Fibroblast of peridontal ligament (primary cell): ENCODE data around the gene EEF1AKMT1.
"Not testable (repeated sequence)": the region's sequence is repeated elsewhere in the genome, so short reads cannot be mapped to it uniquely, and the experiment has no call there.

Experiments used
- DNase-seq: peaks from one replicate; pipeline ENCODE4 v3.0.0-alpha.2; 2010; ENCODE audit errors: extremely low read depth

EEF1AKMT1 gene

DNA sequence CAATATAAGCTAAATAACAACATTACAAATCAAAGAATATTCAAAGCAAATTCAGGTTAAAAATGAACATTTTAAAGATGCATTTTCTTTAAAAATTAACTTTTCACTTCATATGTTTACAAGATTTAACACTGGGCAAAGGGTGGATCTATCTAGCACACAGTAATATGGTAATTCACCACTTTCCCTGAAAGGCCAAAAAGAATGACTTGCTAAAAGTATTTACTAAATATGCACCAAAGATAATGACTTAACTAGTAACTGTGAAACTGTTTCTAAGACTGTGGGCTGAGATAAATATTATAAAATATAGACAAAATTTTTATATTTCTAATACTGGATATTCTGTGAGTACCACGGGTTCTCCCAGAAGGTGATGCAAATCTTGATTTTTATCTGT lies 4.5 kb upstream of the EEF1AKMT1 start:
- DNase-seq = no peak

DNA sequence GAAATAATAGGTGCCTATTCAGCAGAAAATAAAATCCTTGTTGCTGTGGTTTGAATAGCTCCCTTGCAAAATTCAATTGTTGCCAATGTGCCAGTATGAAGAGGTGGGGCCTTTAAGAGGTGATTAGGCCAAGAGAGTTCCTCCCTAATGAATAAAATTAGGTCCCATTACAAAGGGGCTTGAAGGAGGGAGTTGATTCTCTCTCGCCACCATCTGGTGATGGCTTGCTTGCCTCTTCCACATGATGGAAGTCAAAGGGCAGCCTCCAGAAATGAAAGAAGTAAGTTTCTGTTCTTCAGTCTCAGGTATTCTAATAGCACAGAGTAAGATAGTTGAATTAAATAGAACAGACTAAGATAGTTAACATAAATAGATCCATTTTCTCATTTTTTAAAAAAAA lies 3.0 kb upstream of the EEF1AKMT1 start:
- DNase-seq = no peak

DNA sequence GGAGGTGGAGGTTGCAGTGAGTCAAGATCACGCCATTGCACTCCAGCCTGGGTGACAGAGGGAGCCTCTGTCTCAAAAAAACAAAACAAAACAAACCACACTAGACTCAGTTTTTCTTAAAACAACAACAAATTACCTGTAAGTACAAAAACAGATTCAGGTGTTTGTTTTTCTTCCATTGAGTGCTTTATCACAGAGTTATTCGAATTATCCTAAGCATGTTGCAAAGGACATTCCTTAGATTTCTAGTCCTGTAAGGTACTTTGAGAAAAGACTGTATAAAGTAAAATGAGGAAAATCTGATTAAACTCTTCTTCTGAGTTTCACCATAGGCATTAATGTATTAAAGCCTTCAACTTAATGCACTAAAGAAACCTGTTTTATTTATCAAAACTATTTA lies 2.2 kb upstream of the EEF1AKMT1 start:
- no peak for DNase-seq

DNA sequence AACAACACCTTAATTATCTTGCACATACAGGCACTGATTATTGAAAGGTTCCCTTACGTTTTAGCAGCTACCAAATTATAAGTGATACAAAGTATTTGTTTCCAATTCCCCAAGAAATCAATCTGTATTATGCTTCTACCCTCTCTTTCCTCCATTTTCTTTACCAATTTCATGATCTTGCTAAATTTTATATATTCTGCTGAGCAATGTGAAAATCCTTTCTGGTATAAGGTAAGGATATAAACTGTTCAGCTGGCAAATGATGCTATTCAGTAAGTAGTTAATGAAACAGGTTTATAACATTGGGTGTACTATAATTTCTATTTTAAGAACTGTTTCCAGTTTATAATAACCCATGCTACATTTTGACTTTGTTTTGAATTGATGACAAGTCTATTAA lies 985 bp upstream of the EEF1AKMT1 start:
- no peak for DNase-seq

DNA sequence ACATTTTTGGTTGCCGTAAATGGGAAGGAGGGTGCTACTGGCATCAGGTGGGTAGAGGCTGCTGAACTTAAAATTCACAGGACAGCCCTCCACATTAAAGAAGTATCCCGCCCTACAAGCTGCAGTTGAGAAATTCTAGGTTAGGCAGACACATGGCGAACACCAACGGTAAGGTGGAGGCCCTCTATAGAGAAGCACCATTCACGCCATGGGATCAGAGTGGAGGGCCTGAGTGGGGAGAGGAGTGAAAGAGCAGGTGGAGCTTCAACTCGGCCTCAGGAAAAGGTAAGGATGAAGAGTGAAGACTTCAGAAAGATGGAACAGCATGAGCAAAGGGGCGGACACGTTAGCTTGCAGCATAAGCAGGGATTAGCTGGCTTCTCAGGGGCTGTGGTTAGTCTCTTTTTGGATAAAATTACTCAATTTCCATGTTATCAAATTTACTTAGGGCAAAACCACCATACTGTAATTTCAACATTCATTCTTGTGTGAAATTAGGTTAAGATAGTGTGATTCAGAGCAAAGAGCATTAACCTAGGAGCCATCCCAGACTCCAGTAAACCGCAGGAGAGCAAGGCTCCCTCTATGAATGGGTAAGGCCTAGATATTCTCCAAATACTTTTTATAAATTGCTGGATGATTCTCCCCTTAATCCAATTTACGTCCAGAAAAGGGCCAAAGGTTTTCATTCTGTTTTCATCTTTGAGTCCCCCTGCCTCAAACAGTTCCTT lies 1.2 kb downstream of the EEF1AKMT1 start:
- peak; percentile 40 for DNase-seq

DNA sequence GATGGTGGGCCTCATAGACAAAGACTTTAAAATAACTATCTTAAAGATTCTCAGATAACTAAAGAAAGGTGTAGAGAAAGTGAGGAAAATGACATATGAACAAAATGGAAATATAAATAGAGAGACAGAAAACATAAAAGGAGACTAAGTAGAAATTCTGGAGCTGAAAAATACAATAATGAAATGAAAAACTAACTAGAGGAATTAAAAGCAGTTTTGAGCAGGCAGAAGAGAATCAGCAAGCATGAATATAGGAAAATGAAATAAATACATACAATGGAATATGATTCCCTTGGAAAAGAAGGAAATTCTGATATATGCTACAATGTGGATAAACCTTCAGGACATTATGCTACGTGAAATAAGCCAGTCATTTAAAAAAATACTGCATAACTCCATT lies 3.9 kb downstream of the EEF1AKMT1 start:
- no peak for DNase-seq

DNA sequence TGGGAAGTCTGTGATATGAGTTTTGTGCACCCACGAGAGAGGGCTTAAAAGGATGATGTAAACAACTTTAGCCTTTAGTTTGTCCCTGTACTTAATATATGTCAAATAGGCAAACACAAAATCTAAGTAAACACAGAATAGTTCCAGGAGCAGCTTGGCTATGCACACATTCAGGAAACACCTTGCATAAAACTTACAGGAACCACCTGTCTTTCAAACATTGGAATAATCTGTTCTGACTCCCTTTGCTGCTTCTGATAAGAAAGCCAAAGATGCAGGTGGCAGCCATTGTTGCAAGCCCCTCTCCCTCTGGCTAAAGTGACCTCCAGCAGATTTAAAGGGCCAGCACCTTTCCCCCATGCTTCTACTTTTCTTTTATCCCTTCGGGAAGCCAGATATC lies 4.7 kb downstream of the EEF1AKMT1 start:
- no peak for DNase-seq

DNA sequence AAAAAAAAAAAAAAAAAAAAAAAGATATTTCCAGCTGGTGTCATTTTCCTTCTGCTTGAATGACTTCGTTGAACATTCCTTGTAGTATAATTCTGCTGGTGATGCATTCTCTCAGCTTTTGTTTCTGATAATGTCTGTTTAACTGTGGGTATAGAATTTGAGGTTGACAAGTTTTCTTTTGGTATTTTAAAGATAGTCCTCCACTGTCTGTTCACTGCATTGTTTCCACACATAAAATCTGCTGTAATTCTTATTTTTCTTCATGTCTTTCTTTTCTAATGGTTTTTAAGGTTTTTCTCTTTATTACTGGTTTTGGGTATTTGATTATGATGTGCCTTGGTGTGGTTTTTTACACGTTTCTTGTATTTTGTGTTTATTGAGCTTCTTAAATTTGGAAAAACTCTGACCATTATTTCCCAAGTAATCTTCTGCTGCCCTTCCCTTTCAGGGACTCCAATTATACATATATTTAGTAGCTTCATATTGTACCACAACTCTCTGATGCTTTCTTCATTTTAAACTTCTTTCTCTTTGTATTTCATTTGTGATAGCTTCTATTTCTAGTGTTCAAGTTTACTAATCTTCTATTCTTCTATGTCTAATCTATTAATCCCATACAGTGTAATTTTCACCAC lies 6.3 kb downstream of the EEF1AKMT1 start:
- no peak for DNase-seq

DNA sequence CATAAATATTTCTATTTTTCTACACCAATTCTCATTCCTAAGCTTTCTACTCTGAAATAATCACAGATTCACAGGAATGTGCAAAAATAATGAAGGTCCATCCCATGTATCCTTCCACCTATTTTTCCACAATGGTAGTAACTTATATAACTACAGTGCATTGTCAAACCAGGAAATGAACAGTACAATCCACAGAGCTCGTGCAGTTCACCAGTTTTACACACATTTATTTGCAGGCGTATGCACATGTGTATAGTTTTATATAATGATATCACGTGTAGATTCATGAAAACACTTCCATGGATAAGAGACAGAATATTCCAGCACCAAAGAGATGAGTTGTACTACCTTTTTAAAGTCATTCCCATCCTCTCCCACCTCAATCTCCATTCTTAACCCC lies 12.9 kb downstream of the EEF1AKMT1 start:
- no peak for DNase-seq

DNA sequence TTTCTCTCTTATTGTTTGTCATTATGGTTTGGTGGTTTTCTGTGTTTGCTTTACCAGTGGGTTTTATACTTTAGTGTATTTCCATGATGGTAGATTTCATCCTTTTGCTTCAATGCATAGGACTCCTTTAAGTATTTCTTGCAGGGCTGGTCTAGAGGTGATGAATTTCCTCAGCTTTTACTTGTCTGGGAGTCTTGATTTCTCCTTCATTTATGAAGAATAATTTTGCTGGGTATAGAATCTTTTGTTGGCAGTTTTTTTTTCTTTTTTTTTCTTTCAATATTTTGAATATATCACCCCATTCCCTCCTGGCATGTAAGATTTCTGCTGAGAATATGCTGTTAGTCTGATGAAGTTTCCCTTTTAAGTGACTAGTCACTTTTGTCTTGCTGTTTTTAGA lies 19.8 kb downstream of the EEF1AKMT1 start:
- no peak for DNase-seq

DNA sequence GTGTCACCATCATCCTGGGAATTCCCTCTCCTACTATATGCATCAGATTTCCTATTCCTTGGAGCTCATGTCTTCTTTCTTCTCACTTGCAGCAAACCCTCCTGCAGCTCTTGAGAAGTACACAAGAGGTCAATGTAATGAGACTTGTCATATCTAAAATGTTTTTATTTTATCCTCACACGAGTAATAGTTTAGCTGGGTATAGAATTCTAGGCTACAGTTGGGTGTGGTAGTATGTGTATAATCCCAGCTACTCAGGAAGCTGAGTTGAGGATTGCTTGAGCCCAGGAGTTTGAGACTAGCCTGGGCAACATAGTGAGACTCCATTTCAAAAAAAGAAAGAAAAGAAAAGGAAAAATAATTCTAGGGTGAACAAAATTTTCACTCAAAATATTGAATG lies 24.4 kb downstream of the EEF1AKMT1 start:
- DNase-seq = no peak

DNA sequence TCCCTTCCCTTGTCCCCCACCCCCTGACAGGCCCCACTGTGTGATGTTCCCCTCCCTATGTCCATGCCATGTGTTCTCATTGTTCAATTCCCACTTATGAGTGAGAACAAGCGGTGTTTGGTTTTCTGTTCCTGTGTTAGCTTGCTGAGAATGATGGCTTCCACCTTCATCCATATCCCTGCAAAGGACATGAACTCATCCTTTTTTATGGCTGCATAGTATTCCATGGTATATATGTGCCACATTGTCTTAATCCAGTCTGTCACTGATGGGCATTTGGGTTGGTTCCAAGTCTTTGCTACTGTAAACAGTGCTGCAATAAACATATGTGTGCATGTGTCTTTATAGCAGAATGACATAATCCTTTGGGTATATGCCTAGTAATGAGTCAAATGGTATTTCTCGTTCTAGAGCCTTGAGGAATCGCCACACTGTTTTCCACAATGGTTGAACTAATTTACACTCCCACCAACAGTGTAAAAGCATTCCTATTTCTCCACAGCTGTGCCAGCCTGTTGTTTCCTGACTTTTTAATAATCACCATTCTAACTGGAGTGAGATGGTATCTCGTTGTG lies 29.8 kb downstream of the EEF1AKMT1 start:
- DNase-seq = not testable (repeated sequence)

DNA sequence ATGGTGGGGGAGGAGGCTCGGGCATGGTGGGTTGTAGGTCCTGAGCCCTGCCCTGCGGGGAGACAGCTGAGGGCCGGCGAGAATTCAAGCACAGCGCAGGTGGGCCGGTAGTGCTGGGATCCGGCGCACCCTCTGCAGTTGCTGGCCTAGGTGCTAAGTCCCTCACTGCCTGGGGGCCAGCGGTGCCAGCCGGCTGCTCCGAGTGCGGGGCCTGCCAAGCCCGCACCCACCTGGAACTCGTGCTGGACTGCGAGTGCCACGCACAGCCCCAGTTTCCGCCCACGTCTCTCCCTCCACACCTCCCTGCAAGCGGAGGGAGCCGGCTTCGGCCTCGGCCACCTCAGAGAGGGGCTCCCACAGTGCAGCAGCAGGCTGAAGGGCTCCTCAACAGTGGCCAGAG lies 33.7 kb downstream of the EEF1AKMT1 start:
- no peak for DNase-seq

DNA sequence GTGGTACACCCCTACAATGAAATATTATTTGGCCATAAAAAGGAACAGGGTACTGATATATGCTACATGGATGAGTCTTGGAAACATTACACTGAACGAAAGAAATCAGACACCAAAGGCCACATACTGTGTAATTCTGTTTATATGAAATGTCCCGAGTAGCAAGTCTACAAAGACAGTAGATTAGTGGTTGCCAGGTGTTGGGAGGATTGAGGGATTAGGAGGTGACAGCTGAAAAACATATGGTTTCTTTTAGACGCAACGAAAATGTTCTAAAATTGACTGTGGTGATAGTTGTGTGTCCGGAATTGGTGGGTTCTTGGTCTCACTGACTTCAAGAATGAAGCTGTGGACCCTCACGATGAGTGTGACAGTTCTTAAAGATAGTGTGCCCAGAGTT lies 35.1 kb downstream of the EEF1AKMT1 start:
- no peak for DNase-seq

DNA sequence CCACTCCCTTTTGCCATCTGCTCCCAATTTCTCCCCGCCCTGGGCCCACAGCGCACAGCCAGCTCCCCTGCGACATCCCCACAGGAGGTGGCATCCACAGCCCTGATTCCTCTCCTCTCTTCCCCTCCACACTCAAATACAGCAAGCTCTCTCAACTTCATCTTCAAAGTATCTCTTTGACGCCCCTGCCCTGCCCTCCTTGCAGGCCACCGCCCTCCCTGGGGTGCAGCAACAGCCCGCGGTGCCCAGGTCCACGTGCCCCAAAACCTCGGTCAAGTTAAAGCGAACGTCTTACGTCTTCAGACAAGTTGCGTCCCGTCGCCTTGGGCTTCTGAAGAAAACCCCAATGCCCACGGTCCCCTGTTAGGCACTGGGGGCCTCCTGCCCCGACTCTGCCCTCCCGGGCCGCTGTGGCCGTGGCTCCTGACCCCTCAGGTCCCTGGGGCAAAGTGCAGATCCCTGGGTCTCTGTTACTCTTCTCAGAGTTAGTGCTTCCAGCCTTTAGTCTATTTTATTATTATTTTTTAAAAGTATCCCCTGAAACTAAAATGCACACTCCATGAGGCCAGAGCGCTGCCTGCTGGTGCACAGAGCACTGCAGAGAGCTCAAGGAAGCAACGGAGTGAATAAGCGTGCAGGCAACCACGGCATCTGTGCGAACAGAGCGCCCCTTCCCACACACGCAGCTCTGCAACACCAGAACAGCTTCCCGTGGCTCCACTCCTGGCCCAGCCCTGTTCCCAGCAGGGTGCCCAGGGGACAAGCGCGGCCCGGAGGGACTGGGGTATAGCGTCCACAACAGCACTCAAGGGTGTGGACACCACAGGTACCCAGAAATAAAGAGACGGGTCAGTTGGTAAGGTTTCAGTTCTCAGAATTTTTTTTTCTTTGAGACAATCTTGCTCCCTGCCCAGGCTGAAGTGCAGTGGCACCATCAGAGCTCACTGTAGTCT lies 43.9 kb downstream of the EEF1AKMT1 start:
- DNase-seq = no peak

DNA sequence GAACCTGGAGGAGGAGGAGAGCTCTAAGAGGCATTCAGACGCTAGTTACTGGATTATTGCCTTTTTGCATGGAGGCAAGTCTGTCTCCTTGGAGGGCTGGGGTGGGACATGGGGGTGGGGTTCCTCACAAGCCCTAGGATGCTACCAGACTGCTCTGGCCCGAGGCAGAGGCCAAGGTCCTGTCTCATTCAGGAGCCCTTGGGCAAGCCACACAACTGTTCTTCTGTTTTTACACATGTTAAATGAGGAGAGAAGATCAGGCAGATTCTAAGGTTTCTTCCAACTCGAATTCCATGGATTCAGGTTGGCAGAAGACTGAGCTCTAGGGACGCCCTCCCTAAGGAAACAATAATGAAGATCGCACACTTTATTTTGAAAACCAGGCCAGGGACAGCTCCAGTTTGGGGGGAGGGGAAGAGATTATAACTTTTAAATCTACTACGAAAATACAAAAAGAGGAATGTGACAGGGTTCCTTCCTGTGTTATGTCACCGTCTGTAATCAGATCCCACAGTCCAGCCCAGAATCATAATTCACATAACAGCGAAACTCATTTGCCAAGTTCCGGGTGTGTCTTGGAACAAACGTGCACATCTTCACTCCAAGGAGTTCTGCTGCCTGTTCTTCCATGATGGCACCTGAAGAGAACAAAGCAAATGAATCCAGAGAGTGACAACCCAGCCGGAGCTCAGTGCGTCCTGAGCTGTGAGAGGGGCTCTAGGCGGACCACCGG lies 45.0 kb downstream of the EEF1AKMT1 start:
- no peak for DNase-seq

DNA sequence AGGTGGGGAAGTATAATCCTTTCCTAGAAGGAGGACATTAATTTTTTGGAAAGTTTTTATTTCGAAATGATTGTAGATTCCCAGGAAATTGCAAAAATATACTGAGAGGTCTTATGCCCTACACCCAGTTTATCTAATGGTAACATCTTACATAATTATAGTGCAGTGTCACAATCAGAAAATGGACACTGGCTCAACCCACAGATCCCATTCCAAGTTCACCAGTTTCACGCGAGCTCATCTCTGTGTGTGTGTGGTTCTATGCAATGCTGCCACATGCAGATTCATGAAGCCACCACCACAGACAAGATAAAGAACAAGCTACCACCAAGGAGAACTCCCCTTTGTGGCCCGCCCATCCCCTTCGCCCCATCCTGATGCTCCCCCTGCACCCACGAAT lies 45.9 kb downstream of the EEF1AKMT1 start:
- DNase-seq = no peak

DNA sequence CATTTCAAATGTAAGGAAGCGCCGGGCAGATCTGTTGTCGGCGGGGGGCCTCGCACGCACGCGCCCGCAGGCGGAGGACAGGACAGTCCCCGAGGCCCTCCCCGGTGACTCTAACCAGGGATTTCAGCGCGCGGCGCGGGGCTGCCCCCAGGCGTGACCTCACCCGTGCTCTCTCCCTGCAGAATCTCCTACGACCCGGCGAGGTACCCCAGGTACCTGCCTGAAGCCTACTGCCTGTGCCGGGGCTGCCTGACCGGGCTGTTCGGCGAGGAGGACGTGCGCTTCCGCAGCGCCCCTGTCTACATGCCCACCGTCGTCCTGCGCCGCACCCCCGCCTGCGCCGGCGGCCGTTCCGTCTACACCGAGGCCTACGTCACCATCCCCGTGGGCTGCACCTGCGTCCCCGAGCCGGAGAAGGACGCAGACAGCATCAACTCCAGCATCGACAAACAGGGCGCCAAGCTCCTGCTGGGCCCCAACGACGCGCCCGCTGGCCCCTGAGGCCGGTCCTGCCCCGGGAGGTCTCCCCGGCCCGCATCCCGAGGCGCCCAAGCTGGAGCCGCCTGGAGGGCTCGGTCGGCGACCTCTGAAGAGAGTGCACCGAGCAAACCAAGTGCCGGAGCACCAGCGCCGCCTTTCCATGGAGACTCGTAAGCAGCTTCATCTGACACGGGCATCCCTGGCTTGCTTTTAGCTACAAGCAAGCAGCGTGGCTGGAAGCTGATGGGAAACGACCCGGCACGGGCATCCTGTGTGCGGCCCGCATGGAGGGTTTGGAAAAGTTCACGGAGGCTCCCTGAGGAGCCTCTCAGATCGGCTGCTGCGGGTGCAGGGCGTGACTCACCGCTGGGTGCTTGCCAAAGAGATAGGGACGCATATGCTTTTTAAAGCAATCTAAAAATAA lies 52.1 kb downstream of the EEF1AKMT1 start:
- peak; percentile 61 for DNase-seq

DNA sequence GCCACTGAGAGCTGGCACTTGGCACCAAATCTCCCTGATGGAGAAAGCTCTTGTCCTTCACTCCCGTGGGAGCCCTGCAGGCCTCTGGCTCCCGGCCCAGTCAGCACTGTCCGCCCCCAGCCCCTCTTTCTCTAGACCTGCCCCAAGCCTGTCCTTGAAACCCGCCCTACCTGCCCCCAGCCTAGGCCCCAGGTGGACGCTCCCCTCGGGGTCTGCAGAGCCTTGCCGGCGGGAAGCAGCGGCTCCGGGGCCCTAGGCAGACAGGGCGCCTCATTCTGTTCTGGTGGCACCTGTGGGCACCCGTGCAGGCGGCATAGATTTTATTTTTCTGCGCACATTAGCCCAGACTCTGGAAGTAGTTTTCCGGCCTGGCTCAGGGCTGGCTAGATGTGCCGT lies 52.7 kb downstream of the EEF1AKMT1 start:
- DNase-seq = no peak

DNA sequence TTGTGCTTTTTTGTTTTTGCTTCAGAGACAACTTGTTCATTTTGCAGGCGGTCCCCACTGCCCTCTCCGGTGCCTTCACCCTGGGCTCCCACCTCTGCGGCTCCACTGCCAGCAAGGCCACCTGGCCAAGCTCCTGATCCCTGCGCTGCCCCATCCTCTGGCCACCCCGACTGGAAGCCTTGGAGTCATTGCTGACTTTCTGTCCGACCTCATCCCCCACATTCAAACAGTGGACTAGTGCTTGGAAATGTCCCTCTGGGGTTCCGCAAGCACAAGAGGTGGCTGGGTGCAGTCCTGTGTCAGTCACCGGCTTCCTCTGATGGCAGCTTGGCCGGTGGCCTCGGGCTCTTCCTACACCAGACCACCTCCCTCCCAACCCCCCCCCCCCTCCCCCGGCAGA lies 53.3 kb downstream of the EEF1AKMT1 start:
- DNase-seq = no peak

DNA sequence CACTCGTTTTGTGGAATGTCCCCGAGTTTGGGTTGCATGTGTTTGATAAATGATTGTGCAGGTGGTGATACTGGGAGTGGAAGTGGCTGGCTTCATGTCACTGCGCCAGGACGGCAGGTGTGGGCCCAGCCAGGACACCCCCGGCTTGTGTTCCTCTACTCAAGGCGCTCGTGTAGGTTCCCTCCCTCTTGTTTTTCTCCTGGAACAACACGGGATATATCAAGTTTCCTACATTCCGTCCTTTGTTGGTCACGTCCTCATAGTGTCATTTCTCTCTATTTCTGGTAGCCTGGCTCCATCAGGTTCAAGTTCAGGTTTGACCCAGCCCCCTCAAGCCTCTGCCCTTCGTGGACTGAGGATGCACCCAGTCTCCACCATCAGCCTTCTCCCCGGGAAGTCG lies 54.0 kb downstream of the EEF1AKMT1 start:
- DNase-seq = no peak
